GM19035 (cell line): Measurements from ENCODE around the gene SNAP25.

Source experiments
- ATAC-seq: cut with Tn5 transposase; IDR thresholded peaks from one replicate; pipeline ENCODE4 v1.9.1; 2021; ENCODE audit not compliant: unreplicated experiment

Gene SNAP25

GRCh38 chr20:10218536-10219451, at the start of gene SNAP25:
SNAP25 (plus strand) TSS chr20:10218830; CDS start chr20:10275492, 56,662 bp downstream.
- no peak for ATAC-seq

- no peak for ATAC-seq
Measured at GRCh38 chr20:10169752-10170151, 48.9 kb upstream of the SNAP25 start.

- no peak for ATAC-seq
Measured at GRCh38 chr20:10170261-10170660, 48.4 kb upstream of the SNAP25 start.

- no peak for ATAC-seq
Measured at GRCh38 chr20:10171864-10172751, 46.5 kb upstream of the SNAP25 start.

DNA sequence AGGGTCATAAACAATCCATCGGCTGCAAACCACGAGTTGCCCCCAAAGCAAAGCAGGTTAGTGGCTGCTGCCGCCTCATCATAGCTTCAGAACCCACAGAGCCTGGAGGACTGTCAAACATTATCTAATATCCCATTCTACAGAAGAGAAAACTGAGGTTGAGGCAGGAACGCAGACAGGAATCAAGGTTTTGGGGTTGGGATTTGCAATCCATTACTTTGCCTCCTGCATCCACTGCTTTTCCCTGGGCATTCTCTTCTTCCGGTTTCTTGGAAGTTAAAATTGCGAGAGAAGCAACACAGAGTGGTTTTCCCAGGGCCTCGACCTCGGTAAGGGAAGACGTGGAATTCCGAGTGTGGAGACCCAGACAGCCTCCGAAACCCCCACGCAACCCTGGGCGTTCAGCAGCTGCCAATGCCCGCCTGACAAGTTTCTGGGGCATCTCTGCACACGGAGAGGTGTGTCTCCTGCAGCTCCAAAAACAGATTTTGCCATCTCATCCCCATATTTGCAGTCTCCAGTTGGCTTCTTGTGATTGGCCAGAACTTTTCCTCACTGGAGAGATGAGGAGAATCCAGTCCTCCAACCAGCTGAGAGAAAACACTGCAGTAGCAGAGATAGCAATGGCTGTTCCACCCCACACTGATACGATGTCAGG, 45.5 kb upstream of the SNAP25 start:
- no peak for ATAC-seq

- ATAC-seq = no peak
Measured at GRCh38 chr20:10174400-10174799, 44.2 kb upstream of the SNAP25 start.

DNA sequence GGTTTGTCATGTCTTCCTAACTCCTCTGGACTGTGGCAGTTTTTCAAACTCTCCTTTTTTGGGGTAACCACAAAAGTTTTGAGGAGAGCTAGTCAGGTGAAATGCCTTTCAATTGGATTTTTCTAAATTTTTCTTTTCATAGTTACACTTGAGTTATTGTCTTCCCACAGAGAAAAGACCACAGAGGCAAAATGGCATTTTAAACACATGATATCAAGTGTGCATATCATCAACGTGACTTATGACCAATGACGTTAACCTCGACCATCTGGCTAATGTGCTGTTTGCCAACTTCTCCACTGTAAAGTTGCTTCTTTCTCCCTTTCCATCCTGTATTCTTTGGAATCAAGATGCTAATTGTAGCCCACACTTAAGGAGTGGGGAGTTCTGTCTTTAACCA, 41.3 kb upstream of the SNAP25 start:
- ATAC-seq = no peak

DNA sequence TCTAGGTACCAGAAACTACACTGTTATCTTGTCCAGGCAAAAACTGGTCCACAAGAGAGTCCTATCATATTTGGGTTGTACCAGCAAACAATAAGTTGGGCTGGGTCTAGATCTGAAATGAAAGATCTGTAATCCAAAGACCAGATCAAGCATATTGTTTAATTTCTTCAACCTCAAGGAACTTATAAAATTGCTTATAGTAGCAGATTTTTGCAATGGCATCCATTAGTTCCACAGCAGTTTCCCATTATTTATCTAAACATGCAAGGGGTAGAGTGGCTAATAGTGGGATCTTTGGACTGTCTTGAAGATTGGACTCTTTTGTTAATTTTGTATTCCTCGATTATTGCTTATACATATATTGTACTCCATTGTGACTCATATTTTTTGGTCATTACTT, 40.5 kb upstream of the SNAP25 start:
- no peak for ATAC-seq

- ATAC-seq = no peak
Measured at GRCh38 chr20:10178727-10179313, 39.8 kb upstream of the SNAP25 start.

DNA sequence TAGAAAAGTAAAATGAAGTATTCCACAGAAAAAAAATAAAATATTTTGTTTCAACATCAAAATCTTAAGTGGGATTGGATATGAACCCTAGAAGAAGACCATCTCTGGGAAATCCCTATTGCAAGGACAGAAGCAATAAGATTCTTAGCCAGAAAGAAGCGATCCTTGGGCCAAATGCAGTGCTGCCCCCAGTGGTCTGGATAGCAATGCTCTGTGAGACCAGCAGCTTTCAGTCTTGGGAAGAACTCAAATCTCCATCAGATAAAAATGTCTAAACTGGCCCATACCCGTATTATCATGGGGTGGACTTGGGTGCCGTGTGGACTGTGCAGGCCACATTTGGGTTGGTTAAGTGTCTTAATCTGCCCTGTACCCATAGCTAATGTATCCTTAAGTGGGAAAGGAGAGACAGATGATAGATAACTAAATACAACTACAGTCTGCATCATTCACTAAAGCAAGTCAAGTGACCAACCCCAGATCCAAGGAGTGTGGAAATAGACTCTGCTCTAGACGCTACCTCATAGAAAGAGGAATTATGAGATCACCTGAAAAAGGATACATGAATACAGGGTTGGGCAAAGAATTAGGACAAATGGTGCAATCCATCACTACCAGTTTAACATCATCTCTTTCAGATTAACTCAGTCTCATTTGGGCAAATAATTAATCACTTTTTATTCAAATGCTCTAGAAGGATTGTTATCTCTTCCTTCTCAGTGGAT, 38.9 kb upstream of the SNAP25 start:
- no peak for ATAC-seq

GRCh38 chr20:10180651-10181235, 37.9 kb upstream of the SNAP25 start:
- ATAC-seq = no peak

- no peak for ATAC-seq
Measured at GRCh38 chr20:10185741-10186558, 32.7 kb upstream of the SNAP25 start.

DNA sequence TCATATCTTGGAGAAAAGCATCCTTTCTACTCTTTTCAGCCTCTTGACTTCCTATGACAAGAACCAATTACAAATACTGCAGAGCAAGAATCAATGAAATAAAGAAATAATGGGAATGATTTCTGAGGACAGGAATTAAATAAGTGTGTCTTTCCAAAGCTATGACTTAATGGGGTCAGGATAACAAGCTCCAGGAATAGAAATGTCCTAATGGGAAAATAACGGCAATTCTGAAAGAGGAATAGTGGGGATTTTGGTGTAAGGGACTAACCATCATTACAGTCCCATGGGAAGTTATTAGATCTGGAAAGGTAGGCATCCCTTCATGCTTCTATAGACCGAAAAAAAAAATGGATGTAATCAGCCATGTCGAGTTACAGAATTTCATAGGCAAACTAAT, 28.2 kb upstream of the SNAP25 start:
- no peak for ATAC-seq

GRCh38 chr20:10192171-10192570, 26.5 kb upstream of the SNAP25 start:
- ATAC-seq = no peak

- no peak for ATAC-seq
Measured at GRCh38 chr20:10194166-10194565, 24.5 kb upstream of the SNAP25 start.

DNA sequence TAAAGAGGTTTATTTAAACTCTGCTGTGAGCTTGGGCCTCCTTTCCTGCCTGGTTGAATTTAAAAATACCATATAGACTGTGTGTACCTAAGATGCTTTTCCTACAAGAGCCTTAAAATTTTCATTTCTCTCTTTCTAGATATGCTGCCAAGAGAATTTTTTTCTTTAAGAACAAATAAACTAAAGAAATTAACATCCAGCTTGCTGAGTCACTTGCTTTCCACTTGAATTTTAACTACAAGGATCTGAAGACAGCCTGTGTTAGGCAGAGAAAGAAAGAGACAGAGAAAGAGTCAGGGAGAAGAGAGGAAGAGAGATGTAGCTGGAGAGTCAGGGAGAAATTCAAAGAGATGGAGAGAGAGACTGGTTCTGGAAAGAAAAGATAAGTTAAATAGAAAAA, 18.3 kb upstream of the SNAP25 start:
- ATAC-seq = no peak

- ATAC-seq = no peak
Measured at GRCh38 chr20:10201321-10201870, 17.2 kb upstream of the SNAP25 start.

DNA sequence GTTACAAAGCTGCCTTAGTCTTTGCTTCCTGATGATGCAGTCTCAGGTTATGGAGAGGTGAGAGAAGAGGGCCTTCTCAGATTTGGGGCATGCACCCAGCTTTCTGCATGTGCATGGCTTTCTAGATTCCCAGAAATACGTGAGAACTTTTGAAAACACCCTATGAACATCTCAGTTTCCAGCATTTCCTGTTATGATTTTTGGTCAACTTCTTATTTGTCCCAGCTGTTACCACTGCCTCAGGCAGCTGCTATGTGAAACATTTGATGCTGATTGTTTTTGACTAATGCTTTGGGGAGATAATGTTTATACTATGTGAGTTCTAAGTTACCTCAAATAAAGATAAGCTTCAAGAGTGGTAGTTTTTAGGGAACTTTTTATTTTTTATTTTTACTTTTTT, 9.5 kb upstream of the SNAP25 start:
- ATAC-seq = no peak

GRCh38 chr20:10213526-10213925, 5.1 kb upstream of the SNAP25 start:
- ATAC-seq = no peak
